Liver (tissue), 9 donors: ENCODE measurements around the gene ANKRD13B. TPM values are rescaled to one million over a fixed set of nuclear protein-coding genes. Genes with fewer than 3 reads are reported as not detected.

Experiments used
- DNase-seq: peaks from one replicate; pipeline ENCODE4 v3.0.0-alpha.2; 2017; ENCODE audit warnings: low spot score
- H3K27ac ChIP-seq, 2 donors: one replicate each; pipeline ENCODE4 v1.7.0; 2013; ENCODE audit warnings: inconsistent platforms in 2 of 2, low read length in 2 of 2, control low read depth in 1 of 2, low read depth in 1 of 2, mild to moderate bottlenecking in 1 of 2
- H3K27me3 ChIP-seq, 4 donors: one replicate each; pipeline versions ENCODE4 v1.6.1 to v1.7.0; 2013; ENCODE audit warnings: low read length in 3 of 4, inconsistent platforms in 1 of 4, mild to moderate bottlenecking in 1 of 4, moderate library complexity in 1 of 4; ENCODE audit not compliant: control insufficient read depth in 4 of 4, insufficient read depth in 4 of 4
- H3K36me3 ChIP-seq, 4 donors: one replicate each; pipeline versions ENCODE4 v1.6.1 to v1.7.0; 2013; ENCODE audit warnings: low read length in 3 of 4, mild to moderate bottlenecking in 3 of 4, low read depth in 1 of 4, moderate library complexity in 1 of 4; ENCODE audit not compliant: control insufficient read depth in 4 of 4, insufficient read depth in 3 of 4
- H3K4me1 ChIP-seq, 4 donors: one replicate each; pipeline versions ENCODE4 v1.6.1 to v1.7.0; 2013; ENCODE audit warnings: low read length in 3 of 4, mild to moderate bottlenecking in 3 of 4, moderate library complexity in 1 of 4; ENCODE audit not compliant: control insufficient read depth in 4 of 4, insufficient read depth in 4 of 4
- H3K4me3 ChIP-seq, 3 donors: one replicate each; pipeline versions ENCODE4 v1.6.1 to v1.7.0; 2013; ENCODE audit warnings: low read length in 3 of 3, control low read depth in 1 of 3, low read depth in 1 of 3, mild to moderate bottlenecking in 1 of 3
- H3K9ac ChIP-seq, 2 donors: one replicate each; pipeline ENCODE4 v1.7.0; 2013; ENCODE audit warnings: low read length in 2 of 2, mild to moderate bottlenecking in 2 of 2, moderate library complexity in 2 of 2, control low read depth in 1 of 2, low read depth in 1 of 2
- H3K9me3 ChIP-seq, 4 donors: one replicate each; pipeline versions ENCODE4 v1.6.1 to v1.7.0; 2013; ENCODE audit warnings: low read length in 3 of 4; ENCODE audit not compliant: control insufficient read depth in 4 of 4
- CTCF ChIP-seq: fragments of 150-350 bp; IDR thresholded peaks from 2 replicates; pipeline ENCODE4 v1.5.1; 2017; ENCODE audit warnings: improper control_type of control experiment, low read depth, low read length; ENCODE audit not compliant: missing input control
- EGR1 ChIP-seq, 2 donors: IDR thresholded peaks; 2 replicates each; pipeline ENCODE4 v1.6.1; 2016 to 2018; ENCODE audit warnings: antibody characterized with exemption in 2 of 2, low read depth in 2 of 2
- FOXA1 ChIP-seq: IDR thresholded peaks from 2 replicates; pipeline ENCODE4 v1.6.1; 2016; ENCODE audit warnings: antibody characterized with exemption
- FOXA2 ChIP-seq: IDR thresholded peaks from 2 replicates; pipeline ENCODE4 v1.6.1; 2016; ENCODE audit warnings: antibody characterized with exemption
- GABPA ChIP-seq, 2 donors: IDR thresholded peaks in 1 of 2; conservative IDR thresholded peaks in 1 of 2; 2 replicates each; pipeline ENCODE4 v1.6.1; 2016; ENCODE audit warnings: antibody characterized with exemption in 2 of 2, mild to moderate bottlenecking in 1 of 2, moderate library complexity in 1 of 2
- HNF4A ChIP-seq, 2 donors: conservative IDR thresholded peaks; 2 replicates each; pipeline ENCODE4 v1.6.1; 2016; ENCODE audit warnings: antibody characterized with exemption in 2 of 2, mild to moderate bottlenecking in 2 of 2
- HNF4G ChIP-seq: IDR thresholded peaks from 2 replicates; pipeline ENCODE4 v1.6.1; 2016; ENCODE audit warnings: antibody characterized with exemption
- JUND ChIP-seq, 2 donors: IDR thresholded peaks; 2 replicates each; pipeline ENCODE4 v1.6.1; 2016; ENCODE audit warnings: antibody characterized with exemption in 2 of 2
- MAX ChIP-seq: IDR thresholded peaks from 2 replicates; pipeline ENCODE4 v1.6.1; 2016; ENCODE audit warnings: antibody characterized with exemption
- NR2F2 ChIP-seq: IDR thresholded peaks from 2 replicates; pipeline ENCODE4 v1.6.1; 2016; ENCODE audit warnings: antibody characterized with exemption
- RAD21 ChIP-seq, 2 donors: IDR thresholded peaks; 2 replicates each; pipeline ENCODE4 v1.6.1; 2016; ENCODE audit warnings: antibody characterized with exemption in 2 of 2, mild to moderate bottlenecking in 2 of 2
- REST ChIP-seq: IDR thresholded peaks from 2 replicates; pipeline ENCODE4 v1.6.1; 2016; ENCODE audit warnings: antibody characterized with exemption, mild to moderate bottlenecking
- RXRA ChIP-seq, 2 donors: IDR thresholded peaks; 2 replicates each; pipeline ENCODE4 v1.6.1; 2017 to 2018; ENCODE audit warnings: antibody characterized with exemption in 2 of 2, mild to moderate bottlenecking in 1 of 2
- SP1 ChIP-seq: IDR thresholded peaks from 2 replicates; pipeline ENCODE4 v1.6.1; 2018; ENCODE audit warnings: antibody characterized with exemption, mild to moderate bottlenecking
- TAF1 ChIP-seq: conservative IDR thresholded peaks from 2 replicates; pipeline ENCODE4 v1.6.1; 2016; ENCODE audit warnings: antibody characterized with exemption, mild to moderate bottlenecking
- YY1 ChIP-seq: IDR thresholded peaks from 2 replicates; pipeline ENCODE4 v1.6.1; 2016; ENCODE audit warnings: antibody characterized with exemption, mild to moderate bottlenecking
- WGBS: extraction: QIAGEN DNeasy Blood & Tissue Kit; methylation state at CpG from one replicate; pipeline ENCODE4 v1.1.7; 2013; 5-methylcytosine and 5-hydroxymethylcytosine counted together
- polyA plus RNA-seq, 2 donors: library from polyadenylated mRNA; stranded (reverse) in 1 of 2; unstranded in 1 of 2; fragments of 200-250 nt in 1 of 2; fragments of >200 nt in 1 of 2; fragmentation: Nextera tagmentation in 1 of 2; extraction: Ambion mirVana in 1 of 2; gene quantifications; one replicate each; pipeline versions ENCODE4 v1.2.1 to v1.2.3, GENCODE V29; 2013 to 2015
- total RNA-seq, 2 donors: library from RNA; depleted of rRNA; stranded (reverse); fragments of >200 nt; gene quantifications; one replicate each; pipeline ENCODE4 v1.2.3, GENCODE V29; 2014
- TF ChIP-seq, protein P1 (sequence below): IDR thresholded peaks from 2 replicates; pipeline ENCODE4 v1.6.1; 2016; ENCODE audit warnings: antibody characterized with exemption
- TF ChIP-seq, protein P2 (sequence below): IDR thresholded peaks from 2 replicates; pipeline ENCODE4 v1.6.1; 2016; ENCODE audit warnings: antibody characterized with exemption
- donor health status: healthy.
- donor health status: healthy.
- donor health status: healthy.
- donor health status: healthy.
- donor health status: healthy.

Gene ANKRD13B
- total and polyA plus RNA-seq, 4 donors = 0.06 to 1.6 (median 0.51) TPM

DNA sequence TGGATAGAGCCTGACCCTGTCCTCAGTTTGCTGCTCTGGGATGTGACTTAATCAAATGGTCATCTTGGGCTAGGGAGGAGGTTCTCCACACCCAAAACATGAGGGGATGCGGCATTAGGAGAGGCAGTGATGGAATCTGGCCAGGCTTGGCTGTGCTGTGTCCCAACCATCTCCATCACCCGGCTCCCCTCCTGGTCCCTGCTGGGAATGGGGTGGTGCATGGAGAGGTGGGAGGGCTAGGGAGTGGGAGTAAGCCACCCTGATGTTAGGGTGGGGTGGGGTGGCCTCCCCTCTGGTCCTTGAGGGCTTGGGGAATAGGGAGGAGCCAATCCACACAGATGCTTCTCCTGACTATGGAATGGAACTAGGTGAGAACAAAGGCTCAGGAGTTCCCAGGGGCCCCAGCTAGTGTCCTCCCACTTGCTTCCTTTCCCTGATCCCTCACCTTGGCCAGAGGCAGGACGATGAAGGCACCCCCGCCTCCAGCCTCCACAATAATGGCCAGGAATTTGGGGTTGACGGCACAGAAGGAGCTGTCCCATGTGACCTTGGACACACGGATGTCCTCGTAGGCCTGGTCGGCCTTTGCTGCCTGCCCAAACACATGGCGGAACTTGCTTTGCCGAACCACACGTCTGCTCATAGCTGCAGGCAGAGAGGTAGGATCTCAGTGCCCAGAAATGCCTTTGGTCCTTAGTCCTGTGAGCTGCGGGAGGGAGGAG is 28.0 kb downstream of the ANKRD13B start:
- Histone ChIP-seq H3K27me3 (peaks cover 0 to 6% (median under 1%) of the 10 kb centered on the region in 4 donors), H3K9me3 (no peaks in the 10 kb centered on the region), H3K4me3 (no peak overlapping the region), H3K9ac (no peak overlapping the region), H3K4me1 (peaks cover 11 to 34% (median 26%) of the 10 kb centered on the region in 4 donors), H3K27ac (no peak overlapping the region), H3K36me3 (no peaks in the 10 kb centered on the region)
- 98% methylated on average over 12 of the region's 12 CpGs for WGBS
- TF ChIP-seq SP1 (no peak), HNF4A (conservative IDR thresholded peaks at IDR 0.05) (no peak), REST (no peak), FOXA1 (no peak), CTCF (no peak), MAX (no peak), GABPA (IDR thresholded peaks at IDR 0.05 in 1 of 2, conservative IDR thresholded peaks at IDR 0.05 in 1 of 2) (no peak), FOXA2 (no peak), HNF4G (no peak), JUND (IDR thresholded peaks at IDR 0.05) (no peak), EGR1 (IDR thresholded peaks at IDR 0.05; ENCODE audit: low read depth in 2 of 2) (no peak), YY1 (no peak), NR2F2 (no peak), TAF1 (no peak), RAD21 (IDR thresholded peaks at IDR 0.05) (no peak), RXRA (IDR thresholded peaks at IDR 0.05) (no peak)
- TF ChIP-seq, protein P1, sequence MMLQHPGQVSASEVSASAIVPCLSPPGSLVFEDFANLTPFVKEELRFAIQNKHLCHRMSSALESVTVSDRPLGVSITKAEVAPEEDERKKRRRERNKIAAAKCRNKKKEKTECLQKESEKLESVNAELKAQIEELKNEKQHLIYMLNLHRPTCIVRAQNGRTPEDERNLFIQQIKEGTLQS = no peak
- TF ChIP-seq, protein P2, sequence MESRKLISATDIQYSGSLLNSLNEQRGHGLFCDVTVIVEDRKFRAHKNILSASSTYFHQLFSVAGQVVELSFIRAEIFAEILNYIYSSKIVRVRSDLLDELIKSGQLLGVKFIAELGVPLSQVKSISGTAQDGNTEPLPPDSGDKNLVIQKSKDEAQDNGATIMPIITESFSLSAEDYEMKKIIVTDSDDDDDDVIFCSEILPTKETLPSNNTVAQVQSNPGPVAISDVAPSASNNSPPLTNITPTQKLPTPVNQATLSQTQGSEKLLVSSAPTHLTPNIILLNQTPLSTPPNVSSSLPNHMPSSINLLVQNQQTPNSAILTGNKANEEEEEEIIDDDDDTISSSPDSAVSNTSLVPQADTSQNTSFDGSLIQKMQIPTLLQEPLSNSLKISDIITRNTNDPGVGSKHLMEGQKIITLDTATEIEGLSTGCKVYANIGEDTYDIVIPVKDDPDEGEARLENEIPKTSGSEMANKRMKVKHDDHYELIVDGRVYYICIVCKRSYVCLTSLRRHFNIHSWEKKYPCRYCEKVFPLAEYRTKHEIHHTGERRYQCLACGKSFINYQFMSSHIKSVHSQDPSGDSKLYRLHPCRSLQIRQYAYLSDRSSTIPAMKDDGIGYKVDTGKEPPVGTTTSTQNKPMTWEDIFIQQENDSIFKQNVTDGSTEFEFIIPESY = no peak
- no peak for DNase-seq
